ENCODE results near the gene GART. TPM values are rescaled to one million over a fixed set of nuclear protein-coding genes. Genes with fewer than 3 reads are reported as not detected.
"Not testable (repeated sequence)": the region's sequence is repeated elsewhere in the genome, so short reads cannot be mapped to it uniquely, and the experiment has no call there.

GART gene
- polyA plus RNA-seq, 1 donor (not counting 4 experiments of a cell fraction or from before 2014, with no cell fraction given), result 50.3 TPM

DNA sequence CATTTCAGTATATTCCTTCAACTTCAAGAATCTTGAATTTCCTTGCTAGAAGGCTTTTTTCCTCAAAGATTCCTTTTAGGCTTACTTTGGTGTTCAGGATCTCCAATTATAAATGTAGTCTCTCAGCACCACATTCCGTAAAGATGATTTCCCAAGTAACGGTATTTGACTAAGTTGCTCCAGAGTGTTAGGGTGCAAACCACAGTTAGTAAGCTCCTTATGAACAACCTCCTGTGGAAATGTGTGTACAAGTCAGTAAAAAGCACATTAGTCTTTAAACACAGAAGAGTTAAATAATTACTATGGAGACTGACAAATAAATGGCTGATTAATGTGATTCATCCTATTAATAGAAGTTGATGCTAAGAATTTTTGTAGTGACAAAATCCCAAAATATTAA, 36.3 kb upstream of the GART start:
- H3K4me2 ChIP-seq (ENCODE audit: control insufficient read depth, extremely low read depth, insufficient read depth, low read depth, low read length), result no peak overlapping the region
- no peak overlapping the region for H2AFZ ChIP-seq (ENCODE audit: control insufficient read depth, low read length)
- no peak overlapping the region for H3K4me3 ChIP-seq (ENCODE audit: control insufficient read depth in 2 of 3, extremely low read depth in 1 of 3, insufficient read depth in 2 of 3, low read depth in 1 of 3, low read length in 3 of 3)
- FAIRE-seq (no peak), DNase-seq (ENCODE audit: low read depth, low spot score) (no peak)
- no peak overlapping the region for H3K9ac ChIP-seq (ENCODE audit: control insufficient read depth, extremely low read depth, insufficient read depth, low read length)
- peaks cover 6 to 7% of the 10 kb centered on the region in 2 experiments for H3K36me3 ChIP-seq (ENCODE audit: control insufficient read depth in 2 of 2, extremely low read depth in 1 of 2, insufficient read depth in 2 of 2, low read length in 2 of 2)
- H4K20me1 ChIP-seq (ENCODE audit: control insufficient read depth, extremely low read depth, insufficient read depth, low read length), result no peaks in the 10 kb centered on the region
- TF ChIP-seq EZH2 (IDR thresholded peaks at IDR 0.05; ENCODE audit: low read length), result no peak
- TF ChIP-seq, protein P1, sequence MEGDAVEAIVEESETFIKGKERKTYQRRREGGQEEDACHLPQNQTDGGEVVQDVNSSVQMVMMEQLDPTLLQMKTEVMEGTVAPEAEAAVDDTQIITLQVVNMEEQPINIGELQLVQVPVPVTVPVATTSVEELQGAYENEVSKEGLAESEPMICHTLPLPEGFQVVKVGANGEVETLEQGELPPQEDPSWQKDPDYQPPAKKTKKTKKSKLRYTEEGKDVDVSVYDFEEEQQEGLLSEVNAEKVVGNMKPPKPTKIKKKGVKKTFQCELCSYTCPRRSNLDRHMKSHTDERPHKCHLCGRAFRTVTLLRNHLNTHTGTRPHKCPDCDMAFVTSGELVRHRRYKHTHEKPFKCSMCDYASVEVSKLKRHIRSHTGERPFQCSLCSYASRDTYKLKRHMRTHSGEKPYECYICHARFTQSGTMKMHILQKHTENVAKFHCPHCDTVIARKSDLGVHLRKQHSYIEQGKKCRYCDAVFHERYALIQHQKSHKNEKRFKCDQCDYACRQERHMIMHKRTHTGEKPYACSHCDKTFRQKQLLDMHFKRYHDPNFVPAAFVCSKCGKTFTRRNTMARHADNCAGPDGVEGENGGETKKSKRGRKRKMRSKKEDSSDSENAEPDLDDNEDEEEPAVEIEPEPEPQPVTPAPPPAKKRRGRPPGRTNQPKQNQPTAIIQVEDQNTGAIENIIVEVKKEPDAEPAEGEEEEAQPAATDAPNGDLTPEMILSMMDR (optimal IDR thresholded peaks at IDR 0.05 in 1 of 3, IDR thresholded peaks at IDR 0.05 in 1 of 3, conservative IDR thresholded peaks at IDR 0.05 in 1 of 3; ENCODE audit: extremely low read depth in 1 of 3, insufficient read depth in 2 of 3, low read length in 3 of 3), result no peak
- no peaks in the 10 kb centered on the region for H3K79me2 ChIP-seq (ENCODE audit: control insufficient read depth, insufficient read depth, low read length)
- peaks cover 8% of the 10 kb centered on the region for H3K4me1 ChIP-seq (ENCODE audit: control insufficient read depth, extremely low read depth, insufficient read depth, low read length)
- H3K27ac ChIP-seq (ENCODE audit: control insufficient read depth, insufficient read depth, low read length), result no peak overlapping the region
- H3K27me3 ChIP-seq (ENCODE audit: control insufficient read depth, extremely low read depth, insufficient read depth, low read length), result no peaks in the 10 kb centered on the region
- dilution Hi-C loops (cut with MboI; ENCODE audit: extremely low pct_ligation_motif_present, low sequenced_read_pairs), result no loop called here
- H3K9me3 ChIP-seq (ENCODE audit: control insufficient read depth, low read depth, low read length), result no peaks in the 10 kb centered on the region
- H3K9me1 ChIP-seq (ENCODE audit: control insufficient read depth, extremely low read depth, insufficient read depth, low read length), result no peaks in the 10 kb centered on the region

- H2AFZ ChIP-seq (ENCODE audit: control insufficient read depth, low read length); H3K9me3 ChIP-seq (ENCODE audit: control insufficient read depth, low read depth, low read length); H3K4me1 ChIP-seq (ENCODE audit: control insufficient read depth, extremely low read depth, insufficient read depth, low read length); H3K27me3 ChIP-seq (ENCODE audit: control insufficient read depth, extremely low read depth, insufficient read depth, low read length); H4K20me1 ChIP-seq (ENCODE audit: control insufficient read depth, extremely low read depth, insufficient read depth, low read length); H3K9me1 ChIP-seq (ENCODE audit: control insufficient read depth, extremely low read depth, insufficient read depth, low read length); H3K4me3 ChIP-seq (ENCODE audit: control insufficient read depth in 2 of 3, extremely low read depth in 1 of 3, insufficient read depth in 2 of 3, low read depth in 1 of 3, low read length in 3 of 3); H3K79me2 ChIP-seq (ENCODE audit: control insufficient read depth, insufficient read depth, low read length); dilution Hi-C loops (cut with MboI; ENCODE audit: extremely low pct_ligation_motif_present, low sequenced_read_pairs); H3K36me3 ChIP-seq (ENCODE audit: control insufficient read depth in 2 of 2, extremely low read depth in 1 of 2, insufficient read depth in 2 of 2, low read length in 2 of 2); H3K4me2 ChIP-seq (ENCODE audit: control insufficient read depth, extremely low read depth, insufficient read depth, low read depth, low read length); DNase-seq (ENCODE audit: low read depth, low spot score); H3K9ac ChIP-seq (ENCODE audit: control insufficient read depth, extremely low read depth, insufficient read depth, low read length); H3K27ac ChIP-seq (ENCODE audit: control insufficient read depth, insufficient read depth, low read length): not testable (repeated sequence)
- FAIRE-seq, result peak; percentile 41
Observed at GRCh38 chr21:33576741-33577141, 34.8 kb upstream of the GART start.

DNA sequence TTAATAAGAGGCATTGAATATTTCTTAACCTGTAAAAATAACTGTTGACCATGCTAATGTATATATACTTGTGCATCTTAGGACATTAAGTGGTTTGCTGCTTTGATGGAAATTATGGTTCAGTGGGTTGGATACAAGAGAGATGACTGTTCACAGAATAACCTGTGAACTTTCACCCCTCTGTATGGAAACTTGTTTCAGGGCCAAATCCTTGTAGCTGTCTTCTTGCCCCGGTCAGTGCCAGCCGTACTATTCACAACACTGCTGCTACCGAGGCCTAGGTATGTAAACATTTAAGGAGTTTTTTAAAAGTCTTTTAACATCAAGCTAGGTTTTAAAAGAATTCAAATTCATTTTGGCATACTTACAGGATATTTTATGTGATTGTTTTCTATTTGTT, 30.4 kb upstream of the GART start:
- Histone ChIP-seq H4K20me1 (ENCODE audit: control insufficient read depth, extremely low read depth, insufficient read depth, low read length) (no peaks in the 10 kb centered on the region), H3K27ac (ENCODE audit: control insufficient read depth, insufficient read depth, low read length) (no peak overlapping the region), H3K9ac (ENCODE audit: control insufficient read depth, extremely low read depth, insufficient read depth, low read length) (no peak overlapping the region), H3K4me2 (ENCODE audit: control insufficient read depth, extremely low read depth, insufficient read depth, low read depth, low read length) (no peak overlapping the region), H3K9me3 (ENCODE audit: control insufficient read depth, low read depth, low read length) (no peaks in the 10 kb centered on the region), H3K4me3 (ENCODE audit: control insufficient read depth in 2 of 3, extremely low read depth in 1 of 3, insufficient read depth in 2 of 3, low read depth in 1 of 3, low read length in 3 of 3) (no peak overlapping the region), H2AFZ (ENCODE audit: control insufficient read depth, low read length) (no peak overlapping the region), H3K9me1 (ENCODE audit: control insufficient read depth, extremely low read depth, insufficient read depth, low read length) (no peaks in the 10 kb centered on the region), H3K79me2 (ENCODE audit: control insufficient read depth, insufficient read depth, low read length) (peaks cover 17% of the 10 kb centered on the region), H3K4me1 (ENCODE audit: control insufficient read depth, extremely low read depth, insufficient read depth, low read length) (peaks cover 6% of the 10 kb centered on the region), H3K36me3 (ENCODE audit: control insufficient read depth in 2 of 2, extremely low read depth in 1 of 2, insufficient read depth in 2 of 2, low read length in 2 of 2) (peaks cover 13 to 21% of the 10 kb centered on the region in 2 experiments), H3K27me3 (ENCODE audit: control insufficient read depth, extremely low read depth, insufficient read depth, low read length) (no peaks in the 10 kb centered on the region)
- dilution Hi-C loops (cut with MboI; ENCODE audit: extremely low pct_ligation_motif_present, low sequenced_read_pairs), result no loop called here
- no peak for FAIRE-seq
- no peak for DNase-seq (ENCODE audit: low read depth, low spot score)
- no peak for TF ChIP-seq EZH2 (IDR thresholded peaks at IDR 0.05; ENCODE audit: low read length)
- TF ChIP-seq, protein P1 (optimal IDR thresholded peaks at IDR 0.05 in 1 of 3, IDR thresholded peaks at IDR 0.05 in 1 of 3, conservative IDR thresholded peaks at IDR 0.05 in 1 of 3; ENCODE audit: extremely low read depth in 1 of 3, insufficient read depth in 2 of 3, low read length in 3 of 3), result no peak
